MM.1S (cell line): ENCODE measurements around the gene SKOR1.

ENCODE experiments used
- EZH2 ChIP-seq: fragments of 300-600 bp; sonication (generic); optimal IDR thresholded peaks from 2 replicates; pipeline ENCODE3; 2017; ENCODE audit warnings: low read depth, mild to moderate bottlenecking, antibody characterized with exemption, low read length, mixed read lengths
- EZH2phosphoT487 ChIP-seq: fragments of 300-600 bp; sonication (generic); IDR thresholded peaks from 2 replicates; pipeline ENCODE4 v1.6.1; 2018; ENCODE audit warnings: antibody characterized with exemption, low read length
- TF ChIP-seq, protein P1 (sequence below): fragments of 300-600 bp; sonication (generic); IDR thresholded peaks from 2 replicates; pipeline ENCODE4 v1.5.1; 2016; ENCODE audit warnings: antibody characterized with exemption, low read length, mixed read lengths

DNA sequence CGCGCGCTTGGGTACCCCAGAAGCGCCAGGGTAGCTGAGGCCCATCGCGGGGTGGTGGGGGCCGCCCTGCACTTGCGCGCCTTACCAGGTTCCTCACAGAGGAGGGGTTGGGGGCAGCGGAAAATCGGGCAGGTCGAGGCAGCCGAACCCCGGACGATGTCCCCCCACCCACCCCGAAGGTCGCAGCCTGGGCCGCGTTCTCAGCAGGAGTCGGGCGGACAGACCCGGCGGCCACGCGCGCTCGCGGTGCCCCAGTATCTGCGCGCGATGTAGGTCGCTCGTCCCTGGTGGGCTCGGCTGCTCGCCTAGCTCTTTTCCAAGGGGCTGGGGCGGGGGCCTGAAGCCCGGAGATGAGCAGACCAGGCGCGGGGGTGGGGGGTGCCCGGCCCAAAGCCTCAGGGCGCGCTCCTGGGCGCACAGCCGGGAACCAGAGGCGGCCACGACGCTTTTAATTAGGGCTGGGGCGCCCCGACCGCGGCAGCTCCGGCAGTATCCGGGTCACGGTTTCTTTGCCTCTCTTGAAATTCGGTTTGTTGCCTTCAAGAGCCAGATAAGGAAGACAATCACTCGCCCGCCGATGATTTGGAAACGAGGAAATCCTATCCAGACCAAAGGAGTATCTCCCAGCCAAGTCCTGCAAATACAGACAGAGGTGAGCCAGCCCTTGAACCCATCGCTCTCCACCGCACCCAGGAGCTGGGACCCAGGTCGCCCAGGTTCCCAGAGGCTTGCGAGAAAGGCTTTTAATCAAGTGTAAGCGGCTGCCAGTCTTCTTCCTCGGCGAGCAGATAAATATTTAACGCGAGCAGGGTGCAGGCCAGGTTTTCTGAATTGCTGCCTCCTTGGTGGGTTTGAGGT is 4.6 kb downstream of the SKOR1 start:
- TF ChIP-seq, protein P1, sequence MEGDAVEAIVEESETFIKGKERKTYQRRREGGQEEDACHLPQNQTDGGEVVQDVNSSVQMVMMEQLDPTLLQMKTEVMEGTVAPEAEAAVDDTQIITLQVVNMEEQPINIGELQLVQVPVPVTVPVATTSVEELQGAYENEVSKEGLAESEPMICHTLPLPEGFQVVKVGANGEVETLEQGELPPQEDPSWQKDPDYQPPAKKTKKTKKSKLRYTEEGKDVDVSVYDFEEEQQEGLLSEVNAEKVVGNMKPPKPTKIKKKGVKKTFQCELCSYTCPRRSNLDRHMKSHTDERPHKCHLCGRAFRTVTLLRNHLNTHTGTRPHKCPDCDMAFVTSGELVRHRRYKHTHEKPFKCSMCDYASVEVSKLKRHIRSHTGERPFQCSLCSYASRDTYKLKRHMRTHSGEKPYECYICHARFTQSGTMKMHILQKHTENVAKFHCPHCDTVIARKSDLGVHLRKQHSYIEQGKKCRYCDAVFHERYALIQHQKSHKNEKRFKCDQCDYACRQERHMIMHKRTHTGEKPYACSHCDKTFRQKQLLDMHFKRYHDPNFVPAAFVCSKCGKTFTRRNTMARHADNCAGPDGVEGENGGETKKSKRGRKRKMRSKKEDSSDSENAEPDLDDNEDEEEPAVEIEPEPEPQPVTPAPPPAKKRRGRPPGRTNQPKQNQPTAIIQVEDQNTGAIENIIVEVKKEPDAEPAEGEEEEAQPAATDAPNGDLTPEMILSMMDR, result no peak
- TF ChIP-seq EZH2phosphoT487 (no peak), EZH2 (no peak)
